ENCODE measurements around the gene ZDHHC14.
A peak's percentile ranks its signal among the peaks of the same experiment; 100 is the strongest.

GRCh38 chr6:157669747-157670216, 288.8 kb downstream of the ZDHHC14 start:
- peak in 1 of 2 experiments; percentile 25; a peak in 1 of 4 replicates for TF ChIP-seq CTCF (conservative IDR thresholded peaks at IDR 0.05; ENCODE audit: low read depth in 2 of 2)
- no peak for TF ChIP-seq CREB1 (CRISPR knock-in tag; IDR thresholded peaks at IDR 0.05; ENCODE audit: low read depth)
- TF ChIP-seq EZH2phosphoT487 (IDR thresholded peaks at IDR 0.05; ENCODE audit: unreplicated experiment) = no peak
- TF ChIP-seq REST (IDR thresholded peaks at IDR 0.05; ENCODE audit: unreplicated experiment) = no peak
- TF ChIP-seq EZH2 (IDR thresholded peaks at IDR 0.05; ENCODE audit: low read depth, unreplicated experiment) = no peak
- no peak for TF ChIP-seq POLR2AphosphoS5 (IDR thresholded peaks at IDR 0.05; ENCODE audit: low read depth)
- no peak for TF ChIP-seq ETS1 (IDR thresholded peaks at IDR 0.05)
- no peak for TF ChIP-seq ZNF331 (CRISPR knock-in tag; IDR thresholded peaks at IDR 0.05; ENCODE audit: low read depth)
- TF ChIP-seq JUNB (IDR thresholded peaks at IDR 0.05; ENCODE audit: unreplicated experiment) = no peak
- no peak for TF ChIP-seq ZNF462 (CRISPR knock-in tag; IDR thresholded peaks at IDR 0.05)
